ENCODE results near the gene ARFRP1. TPM values are rescaled to one million over a fixed set of nuclear protein-coding genes. Genes with fewer than 3 reads are reported as not detected.
"Not testable (repeated sequence)": the region's sequence is repeated elsewhere in the genome, so short reads cannot be mapped to it uniquely, and the experiment has no call there.

Gene ARFRP1
- total and polyA plus RNA-seq, 2 of the 4 experiments (the other 2 are of a cell fraction) = 25.3 to 36.6 TPM

- TF ChIP-seq MXI1 (IDR thresholded peaks at IDR 0.05; ENCODE audit: borderline replicate concordance, low read depth, low read length) = no peak
- TF ChIP-seq FOS (IDR thresholded peaks at IDR 0.05; ENCODE audit: low read depth, low read length) = no peak
- no peak for TF ChIP-seq RAD21 (IDR thresholded peaks at IDR 0.05; ENCODE audit: low read length)
- no peak for TF ChIP-seq MAZ (IDR thresholded peaks at IDR 0.05; ENCODE audit: borderline replicate concordance, low read depth, low read length)
- TF ChIP-seq RCOR1 (IDR thresholded peaks at IDR 0.05; ENCODE audit: insufficient replicate concordance, low read length) = no peak
- no peak for TF ChIP-seq BHLHE40 (IDR thresholded peaks at IDR 0.05; ENCODE audit: low read depth, low read length)
- no peak for TF ChIP-seq CHD1 (IDR thresholded peaks at IDR 0.05; ENCODE audit: low read depth, low read length)
- no peak for TF ChIP-seq NFE2L2 (IDR thresholded peaks at IDR 0.05; ENCODE audit: low read depth, low read length)
- no peak for TF ChIP-seq CEBPB (IDR thresholded peaks at IDR 0.05; ENCODE audit: low read depth, low read length)
- TF ChIP-seq MAFK (IDR thresholded peaks at IDR 0.05; ENCODE audit: low read depth, low read length) = no peak
- DNase-seq (no peak), ATAC-seq (ENCODE audit: low read depth) (no peak)
- H3K27ac ChIP-seq (ENCODE audit: insufficient read depth, low read length) = no peak overlapping the region; the same call in 1 of the 2 replicates
- no peak overlapping the region for H2BK20ac ChIP-seq (ENCODE audit: low read depth, low read length)
- no peak overlapping the region for H2BK15ac ChIP-seq (ENCODE audit: low read depth, low read length)
- H3K9ac ChIP-seq (ENCODE audit: low read depth, low read length) = no peak overlapping the region
- H3K56ac ChIP-seq (ENCODE audit: extremely low read depth, insufficient read depth, low read length) = no peak overlapping the region
- dilution Hi-C loops (cut with HindIII; ENCODE audit: low sequenced_read_pairs, unreplicated experiment) (no loop called here), intact Hi-C loops (cut with micrococcal nuclease) (loop anchor here (10.0 kb wide), 1 partner anchor 117 kb away; the partner anchor contains the start of gene PTK6), in situ Hi-C loops (cut with MboI; ENCODE audit: low sequenced_read_pairs) (no loop called here)
- no peak overlapping the region for H3K23ac ChIP-seq (ENCODE audit: low read depth, low read length)
- no peak overlapping the region for H2BK5ac ChIP-seq (ENCODE audit: low read depth, low read length, poor library complexity, severe bottlenecking)
- CTCF ChIA-PET = no interaction called here
- H3K18ac ChIP-seq (ENCODE audit: low read depth, low read length) = no peak overlapping the region
- no peak overlapping the region for H4K5ac ChIP-seq (ENCODE audit: low read depth, low read length)
- H3K9me3 ChIP-seq (ENCODE audit: control insufficient read depth, insufficient read depth, low read length) = no peaks in the 10 kb centered on the region
- peak overlapping the region; percentile 82; the same call in 1 of the 2 replicates for H3K4me2 ChIP-seq (ENCODE audit: low read depth, low read length)
- H4K20me1 ChIP-seq (ENCODE audit: insufficient read depth, low read length) = peaks cover 11% of the 10 kb centered on the region
- no peaks in the 10 kb centered on the region for H3K36me3 ChIP-seq (ENCODE audit: control insufficient read depth, insufficient read depth, low read length)
- peak overlapping the region; percentile 76 for H2AK9ac ChIP-seq (replicated peaks; ENCODE audit: low read depth, low read length, poor library complexity)
- no peak overlapping the region for H4K8ac ChIP-seq (ENCODE audit: low read depth in 2 of 2, low read length in 2 of 2)
- no peak overlapping the region for H2BK120ac ChIP-seq (ENCODE audit: low read depth, low read length)
- BruUV-seq (replicated peaks) = no TSS peak
- H3K79me1 ChIP-seq (ENCODE audit: low read depth in 1 of 2, low read length in 2 of 2) = peaks cover 0 to 9% of the 10 kb centered on the region in 2 experiments; a peak in 1 of 4 replicates
- POLR2A ChIA-PET (ENCODE audit: unreplicated experiment) = no interaction called here
- H3K4ac ChIP-seq (ENCODE audit: low read depth, low read length) = no peak overlapping the region
- no peak overlapping the region; the same call in 1 of the 2 replicates for H2AK5ac ChIP-seq (ENCODE audit: low read depth, low read length)
- H3K27me3 ChIP-seq (ENCODE audit: control insufficient read depth, insufficient read depth, low read length) = no peaks in the 10 kb centered on the region
- peak overlapping the region; percentile 44 for H3K4me3 ChIP-seq (ENCODE audit: insufficient read depth, low read depth, low read length)
- H4K91ac ChIP-seq (ENCODE audit: insufficient read depth, low read depth, low read length) = no peak overlapping the region
- H3K4me1 ChIP-seq (ENCODE audit: control insufficient read depth, insufficient read depth, low read length) = peaks cover 4% of the 10 kb centered on the region; the same call in 1 of the 2 replicates
- H3K9me1 ChIP-seq (ENCODE audit: insufficient read depth, low read length) = peaks cover 3% of the 10 kb centered on the region; the same call in 1 of the 2 replicates
- 9% methylated on average over 4 of the region's 11 CpGs; no CpG with 5 or more reads in 1 of the 2 experiments for WGBS, 2 experiments (ENCODE audit: extremely low coverage in 2 of 2, insufficient read length in 1 of 2)
- H3K14ac ChIP-seq (replicated peaks; ENCODE audit: low read depth, low read length) = no peak overlapping the region
- H2AFZ ChIP-seq (replicated peaks; ENCODE audit: low read length, poor library complexity) = peak overlapping the region; percentile 86
Measured at GRCh38 chr20:63651942-63652191, 55.9 kb downstream of the ARFRP1 start.

- POLR2A ChIA-PET (ENCODE audit: unreplicated experiment) = not testable (repeated sequence)
- CTCF ChIA-PET = interaction anchor here (0.6 kb wide), 1 partner anchor 155 kb away, joined by 8 read pairs; no protein-coding TSS in a partner anchor
Measured at GRCh38 chr20:63650486-63650885, 57.3 kb downstream of the ARFRP1 start.

More at GRCh38 chr20:63650486-63650885, 57.3 kb downstream of the ARFRP1 start:
- H3K14ac ChIP-seq (replicated peaks; ENCODE audit: low read depth, low read length); H2AK5ac ChIP-seq (ENCODE audit: low read depth, low read length); H3K4me3 ChIP-seq (ENCODE audit: insufficient read depth, low read depth, low read length); H2AK9ac ChIP-seq (replicated peaks; ENCODE audit: low read depth, low read length, poor library complexity); H3K23ac ChIP-seq (ENCODE audit: low read depth, low read length); in situ Hi-C loops (cut with MboI; ENCODE audit: low sequenced_read_pairs); H3K4me2 ChIP-seq (ENCODE audit: low read depth, low read length); BruUV-seq (replicated peaks); H4K8ac ChIP-seq (ENCODE audit: low read depth in 2 of 2, low read length in 2 of 2); H3K79me1 ChIP-seq (ENCODE audit: low read depth in 1 of 2, low read length in 2 of 2); H4K5ac ChIP-seq (ENCODE audit: low read depth, low read length); H3K27me3 ChIP-seq (ENCODE audit: control insufficient read depth, insufficient read depth, low read length); dilution Hi-C loops (cut with HindIII; ENCODE audit: low sequenced_read_pairs, unreplicated experiment); H2BK5ac ChIP-seq (ENCODE audit: low read depth, low read length, poor library complexity, severe bottlenecking); H2BK15ac ChIP-seq (ENCODE audit: low read depth, low read length); H2BK120ac ChIP-seq (ENCODE audit: low read depth, low read length); H3K4ac ChIP-seq (ENCODE audit: low read depth, low read length); H3K9me1 ChIP-seq (ENCODE audit: insufficient read depth, low read length); ATAC-seq (ENCODE audit: low read depth); H3K18ac ChIP-seq (ENCODE audit: low read depth, low read length); DNase-seq; H3K36me3 ChIP-seq (ENCODE audit: control insufficient read depth, insufficient read depth, low read length); H3K9me3 ChIP-seq (ENCODE audit: control insufficient read depth, insufficient read depth, low read length); H3K4me1 ChIP-seq (ENCODE audit: control insufficient read depth, insufficient read depth, low read length); H2AFZ ChIP-seq (replicated peaks; ENCODE audit: low read length, poor library complexity); H4K91ac ChIP-seq (ENCODE audit: insufficient read depth, low read depth, low read length); H3K27ac ChIP-seq (ENCODE audit: insufficient read depth, low read length); H3K9ac ChIP-seq (ENCODE audit: low read depth, low read length); H2BK20ac ChIP-seq (ENCODE audit: low read depth, low read length); H3K56ac ChIP-seq (ENCODE audit: extremely low read depth, insufficient read depth, low read length): not testable (repeated sequence)
- intact Hi-C loops (cut with micrococcal nuclease) = loop anchor here (10.0 kb wide), 1 partner anchor 116 kb away; the partner anchor contains the start of gene PTK6
- H4K20me1 ChIP-seq (ENCODE audit: insufficient read depth, low read length) = peaks cover 14% of the 10 kb centered on the region
- no CpG with 5 or more reads among the region's 25 CpGs for WGBS, 2 experiments (ENCODE audit: extremely low coverage in 2 of 2, insufficient read length in 1 of 2)
